Fibroblast of lung (primary cell): Measurements from ENCODE around the gene CTR9.

Experiments used
- CTCF ChIP-seq, 2 donors: IDR thresholded peaks in 1 of 2; conservative IDR thresholded peaks in 1 of 2; 1 replicate in 1 of 2; 2 replicates in 1 of 2; pipeline ENCODE4 v1.5.1; 2011 to 2012; ENCODE audit warnings: low read length in 2 of 2, control low read depth in 1 of 2, inconsistent platforms in 1 of 2, low read depth in 1 of 2, mild to moderate bottlenecking in 1 of 2
- EZH2 ChIP-seq: IDR thresholded peaks from 2 replicates; pipeline ENCODE4 v1.5.1; 2012; ENCODE audit warnings: low read length, control low read depth, mild to moderate bottlenecking; ENCODE audit errors: missing control alignments

GRCh38 chr11:10719616-10720015, 31.4 kb upstream of the CTR9 start:
- no peak for TF ChIP-seq CTCF (conservative IDR thresholded peaks at IDR 0.05 in 1 of 2, IDR thresholded peaks at IDR 0.05 in 1 of 2; ENCODE audit: low read depth in 1 of 2, low read length in 2 of 2)
- no peak for TF ChIP-seq EZH2
